Measurements from ENCODE around the gene WRAP73.

Gene WRAP73, protein sequence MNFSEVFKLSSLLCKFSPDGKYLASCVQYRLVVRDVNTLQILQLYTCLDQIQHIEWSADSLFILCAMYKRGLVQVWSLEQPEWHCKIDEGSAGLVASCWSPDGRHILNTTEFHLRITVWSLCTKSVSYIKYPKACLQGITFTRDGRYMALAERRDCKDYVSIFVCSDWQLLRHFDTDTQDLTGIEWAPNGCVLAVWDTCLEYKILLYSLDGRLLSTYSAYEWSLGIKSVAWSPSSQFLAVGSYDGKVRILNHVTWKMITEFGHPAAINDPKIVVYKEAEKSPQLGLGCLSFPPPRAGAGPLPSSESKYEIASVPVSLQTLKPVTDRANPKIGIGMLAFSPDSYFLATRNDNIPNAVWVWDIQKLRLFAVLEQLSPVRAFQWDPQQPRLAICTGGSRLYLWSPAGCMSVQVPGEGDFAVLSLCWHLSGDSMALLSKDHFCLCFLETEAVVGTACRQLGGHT

GRCh38 chr1:3649342-3650247, at the start of gene WRAP73:
Gene WRAP73 (minus strand): TSS chr1:3650103. CDS start chr1:3649999, 104 bp downstream.
- peak; percentile 88 for DNase-seq

DNA sequence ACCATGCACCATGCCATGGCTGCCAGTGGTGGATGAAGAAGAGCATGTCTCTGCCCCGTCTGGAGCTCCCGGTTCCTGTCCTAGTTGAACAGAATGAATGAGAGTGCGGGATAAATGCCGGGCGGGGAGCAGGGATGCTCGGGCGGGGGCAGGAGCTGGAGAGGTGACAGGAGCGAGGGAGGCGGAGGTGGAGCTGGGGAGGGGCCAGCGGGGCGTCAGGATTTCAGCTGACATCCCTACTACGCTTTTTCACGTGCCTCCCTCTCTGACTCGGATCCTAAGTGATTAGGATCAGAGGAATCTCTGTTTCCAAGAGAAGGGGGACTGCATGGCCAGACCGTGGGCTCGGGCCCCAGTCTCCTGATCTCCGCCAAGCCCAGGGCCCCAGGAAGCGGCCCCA, 49.7 kb upstream of the WRAP73 start:
- DNase-seq = no peak

DNA sequence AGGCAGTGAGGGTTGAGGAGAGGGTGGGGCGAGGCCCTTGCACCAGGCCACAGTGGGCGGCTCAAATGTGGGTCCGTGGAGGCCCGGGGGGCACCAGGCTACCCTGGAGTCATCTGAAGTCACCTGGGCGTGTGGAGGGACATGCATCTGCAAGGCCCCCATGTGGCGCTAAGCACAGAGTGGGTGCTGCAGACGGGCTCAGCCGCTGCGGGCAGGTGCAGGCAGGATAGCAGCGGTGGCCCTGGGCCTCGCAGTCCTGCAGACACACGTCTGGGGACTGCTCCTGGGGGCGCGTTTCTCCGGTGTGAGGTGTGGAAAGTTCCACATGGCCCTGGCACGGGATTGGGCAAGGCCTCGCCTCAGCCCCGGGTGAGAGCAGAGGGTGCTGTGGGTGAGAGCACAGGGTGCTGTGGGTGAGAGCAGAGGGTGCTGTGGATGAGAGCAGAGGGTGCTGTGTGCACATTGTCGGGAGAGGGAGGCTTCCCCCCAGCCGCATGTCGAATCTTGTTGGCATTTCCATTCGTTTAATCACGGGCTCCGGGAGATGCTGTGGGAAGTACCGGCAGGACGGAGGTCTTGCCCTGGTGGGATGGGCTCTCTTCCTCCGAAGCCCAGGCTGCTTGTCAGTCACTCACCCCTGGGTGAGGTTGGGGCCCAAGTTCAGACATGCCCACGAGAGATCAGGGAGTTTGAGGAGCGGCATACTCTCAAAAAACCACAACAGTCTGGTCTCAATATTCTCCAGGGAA, 48.9 kb upstream of the WRAP73 start:
- DNase-seq = no peak

GRCh38 chr1:3697810-3698209, 47.9 kb upstream of the WRAP73 start:
- DNase-seq = no peak

GRCh38 chr1:3697104-3697503, 47.2 kb upstream of the WRAP73 start:
- no peak for DNase-seq

- no peak for DNase-seq
Measured at GRCh38 chr1:3696689-3697088, 46.8 kb upstream of the WRAP73 start.

DNA sequence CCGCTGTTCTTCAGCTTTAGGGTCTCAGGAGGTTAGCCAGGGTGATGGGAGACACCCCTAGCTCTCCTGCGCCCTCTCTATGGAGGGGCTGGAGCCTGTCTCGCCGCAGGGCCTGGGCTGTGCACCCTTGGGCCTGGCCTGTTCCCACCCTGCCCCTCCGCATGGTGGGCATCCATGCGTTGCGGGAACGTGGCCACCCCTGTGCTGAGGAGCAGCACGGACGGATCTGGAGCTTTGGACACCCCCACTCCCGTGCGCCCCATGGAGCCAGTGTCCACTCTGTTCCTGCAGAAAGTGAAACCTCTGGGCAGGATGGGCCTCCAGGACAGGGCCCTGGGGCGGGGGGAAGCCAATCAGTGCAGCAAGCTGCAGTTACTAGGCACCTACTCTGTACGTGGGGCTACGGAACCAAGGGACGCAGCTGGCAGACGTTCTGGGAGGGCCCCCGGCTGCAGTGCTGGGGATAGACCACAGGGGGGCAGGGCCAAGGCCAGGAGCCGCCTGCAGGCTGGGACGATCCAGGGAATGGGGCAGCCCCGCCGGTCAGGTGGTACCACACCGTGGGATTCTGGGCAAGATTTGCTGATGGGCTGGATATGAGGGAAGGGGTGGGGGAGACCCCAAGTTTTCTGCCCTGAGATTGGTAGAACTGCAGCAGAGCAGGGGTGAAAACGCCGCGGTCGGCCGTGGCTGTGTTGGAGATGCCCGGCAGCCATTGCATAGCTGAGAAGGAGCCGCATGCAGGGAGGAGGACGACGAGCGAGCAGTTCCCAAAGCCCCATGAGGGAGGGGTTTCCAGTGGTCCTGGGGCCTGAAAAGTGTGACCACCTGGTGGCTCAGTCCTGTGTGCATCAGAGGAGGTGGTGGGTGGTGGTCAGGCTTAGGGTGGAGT, 45.7 kb upstream of the WRAP73 start:
- DNase-seq = peak; percentile 41

GRCh38 chr1:3693321-3693720, 43.4 kb upstream of the WRAP73 start:
- no peak for DNase-seq

DNA sequence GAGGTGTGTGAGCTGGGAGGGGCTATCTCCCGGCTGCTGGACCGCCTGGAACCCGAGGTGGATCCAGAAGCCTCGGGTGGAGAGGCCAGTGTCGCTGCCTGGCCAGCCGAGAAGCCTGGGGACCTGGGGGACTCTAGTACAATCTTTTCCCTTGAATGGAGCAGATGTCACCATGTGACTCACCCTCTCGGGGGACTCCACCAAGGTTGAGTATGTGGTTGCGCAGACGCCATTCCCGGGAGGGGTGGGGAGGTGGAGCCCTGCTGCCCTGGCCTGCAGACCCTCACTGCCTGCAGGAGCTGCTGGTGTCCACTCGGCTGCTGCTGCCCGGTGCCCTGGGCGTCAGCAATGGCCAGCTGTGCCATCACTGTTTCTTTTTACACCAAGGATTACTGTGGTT, 42.7 kb upstream of the WRAP73 start:
- no peak for DNase-seq

DNA sequence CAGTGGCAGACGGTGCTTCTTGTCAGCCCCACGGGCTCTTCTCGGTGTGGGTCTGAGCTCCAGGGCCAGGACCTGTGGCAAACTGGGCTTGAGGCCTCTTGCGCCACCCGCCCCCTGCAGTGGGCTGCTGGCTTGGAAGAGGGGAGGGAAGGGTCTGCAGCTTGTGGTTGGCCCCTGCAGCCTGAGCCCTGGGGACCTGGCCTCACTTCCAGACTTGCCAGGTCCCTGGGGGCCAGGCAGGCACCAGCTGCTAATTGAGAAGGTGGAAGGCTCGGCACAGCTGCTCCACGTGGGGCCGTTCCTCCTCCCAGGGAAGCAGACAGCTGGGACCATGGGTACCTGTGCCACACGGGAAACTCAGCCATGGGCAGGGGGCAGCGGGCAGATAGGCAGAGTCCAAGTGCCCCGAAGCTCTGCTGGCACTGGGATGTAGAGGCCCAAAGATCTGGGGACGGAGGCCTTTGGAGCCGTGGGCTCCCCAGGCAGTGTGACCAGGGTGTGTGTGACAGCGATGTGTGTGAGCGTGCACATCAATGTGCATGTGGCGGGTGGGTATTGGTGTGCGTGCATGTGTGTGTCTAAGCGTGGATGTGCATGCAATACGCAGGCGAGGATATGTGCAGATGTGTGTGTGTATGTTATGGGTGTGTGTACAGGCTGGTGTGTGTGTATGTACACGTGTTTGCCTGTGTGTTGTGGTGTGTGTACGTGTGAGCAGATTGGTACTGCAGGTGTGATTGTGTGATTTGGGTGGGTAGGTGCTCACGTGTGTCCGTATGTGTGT, 41.7 kb upstream of the WRAP73 start:
- no peak for DNase-seq

DNA sequence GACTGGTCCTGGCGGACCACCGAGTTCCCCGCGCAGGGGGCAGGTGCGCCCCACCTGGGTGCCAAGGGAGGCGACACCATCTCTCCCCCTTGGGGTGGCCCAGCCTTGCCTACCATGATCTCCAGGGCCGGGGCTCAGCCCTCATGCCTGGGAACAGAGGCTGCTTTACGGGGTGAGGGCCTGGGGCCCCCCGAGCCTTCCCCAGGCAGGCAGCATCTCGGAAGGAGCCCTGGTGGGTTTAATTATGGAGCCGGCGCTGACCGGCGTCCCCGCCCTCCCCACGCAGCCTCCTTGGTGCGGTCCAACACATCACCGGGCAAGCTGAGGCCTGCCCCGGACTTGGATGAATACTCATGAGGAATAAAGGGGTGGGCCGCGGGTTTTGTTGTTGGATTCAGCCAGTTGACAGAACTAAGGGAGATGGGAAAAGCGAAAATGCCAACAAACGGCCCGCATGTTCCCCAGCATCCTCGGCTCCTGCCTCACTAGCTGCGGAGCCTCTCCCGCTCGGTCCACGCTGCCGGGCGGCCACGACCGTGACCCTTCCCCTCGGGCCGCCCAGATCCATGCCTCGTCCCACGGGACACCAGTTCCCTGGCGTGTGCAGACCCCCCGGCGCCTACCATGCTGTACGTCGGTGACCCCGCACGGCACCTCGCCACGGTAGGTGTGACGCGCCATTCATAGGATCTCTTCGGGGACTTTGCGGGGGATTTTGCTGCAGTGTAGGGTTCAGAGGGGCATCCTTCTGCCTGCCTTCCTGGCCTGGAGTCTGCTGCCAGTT, 40.6 kb upstream of the WRAP73 start:
- no peak for DNase-seq

DNA sequence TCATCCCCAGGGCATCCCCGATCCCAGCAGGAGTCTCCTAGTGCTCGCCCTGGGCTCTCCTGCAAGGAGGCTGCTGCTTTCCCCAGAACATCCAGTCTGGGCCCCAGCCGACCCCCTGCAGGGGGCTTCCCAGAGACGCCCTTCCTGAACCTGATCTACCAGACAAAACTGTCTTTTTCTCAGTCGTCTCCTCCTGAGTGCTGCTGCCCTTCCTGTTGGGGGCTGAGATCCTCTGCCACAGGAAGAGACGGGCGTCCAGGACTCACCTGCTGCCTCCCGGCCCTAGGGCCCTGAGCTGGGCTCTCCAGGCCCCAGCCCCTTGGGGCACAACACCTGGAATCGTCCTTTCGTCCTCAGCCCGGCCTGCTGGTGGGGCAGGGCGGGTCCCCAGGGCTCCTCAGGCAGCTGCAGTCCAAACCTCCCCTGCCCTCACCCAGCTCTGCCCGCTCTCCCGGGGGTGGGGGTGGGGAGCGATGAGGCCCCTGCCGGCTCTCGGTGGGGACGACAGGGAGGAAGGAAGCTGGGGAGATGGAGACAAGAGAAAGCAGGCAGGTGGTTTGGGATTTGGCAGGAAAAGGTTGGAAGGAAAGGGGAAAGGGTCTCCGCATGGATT, 39.3 kb upstream of the WRAP73 start:
- DNase-seq = no peak

GRCh38 chr1:3688356-3689137, 38.6 kb upstream of the WRAP73 start:
- no peak for DNase-seq

DNA sequence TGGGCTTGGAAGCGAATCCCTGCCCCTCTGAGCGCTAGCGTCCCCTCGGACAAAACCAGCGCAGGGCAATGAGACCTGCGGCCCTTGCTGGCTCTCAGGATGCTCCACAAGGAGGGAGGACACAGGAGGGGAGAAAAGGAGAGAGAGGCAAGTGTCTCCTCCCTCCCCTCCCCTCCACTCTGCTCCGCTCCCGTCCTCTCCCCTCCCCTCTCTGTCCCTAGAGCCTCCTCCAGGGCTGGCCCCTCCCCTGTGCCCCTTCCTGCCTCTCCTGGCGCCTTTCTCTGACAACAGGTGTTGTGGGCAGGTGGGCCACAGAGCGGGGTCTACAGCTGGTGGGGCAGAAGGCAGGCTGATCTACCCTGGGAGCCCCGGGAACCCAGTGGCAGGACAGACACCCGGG, 37.6 kb upstream of the WRAP73 start:
- no peak for DNase-seq

GRCh38 chr1:3685906-3686305, 36.0 kb upstream of the WRAP73 start:
- no peak for DNase-seq

DNA sequence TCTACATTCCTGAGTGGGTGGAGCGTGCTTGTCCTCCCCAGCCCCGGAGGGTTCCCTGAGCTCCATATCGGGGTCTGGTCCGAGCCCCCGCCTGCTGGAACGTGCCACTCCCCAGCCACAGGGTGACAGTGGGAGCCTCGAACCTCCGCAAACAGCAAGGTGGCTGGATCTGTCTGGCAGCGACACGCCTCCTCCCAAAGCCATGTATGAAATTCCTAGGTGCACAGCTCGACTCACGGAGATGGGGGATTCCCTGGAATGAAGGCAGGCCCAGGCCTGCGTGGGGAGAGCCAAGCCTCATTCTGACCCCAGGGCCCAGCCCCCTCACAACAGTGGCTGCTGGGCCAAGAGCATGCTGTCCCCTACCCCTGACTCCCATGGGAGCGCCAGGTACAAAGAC, 35.3 kb upstream of the WRAP73 start:
- no peak for DNase-seq

GRCh38 chr1:3683992-3684391, 34.1 kb upstream of the WRAP73 start:
- no peak for DNase-seq

DNA sequence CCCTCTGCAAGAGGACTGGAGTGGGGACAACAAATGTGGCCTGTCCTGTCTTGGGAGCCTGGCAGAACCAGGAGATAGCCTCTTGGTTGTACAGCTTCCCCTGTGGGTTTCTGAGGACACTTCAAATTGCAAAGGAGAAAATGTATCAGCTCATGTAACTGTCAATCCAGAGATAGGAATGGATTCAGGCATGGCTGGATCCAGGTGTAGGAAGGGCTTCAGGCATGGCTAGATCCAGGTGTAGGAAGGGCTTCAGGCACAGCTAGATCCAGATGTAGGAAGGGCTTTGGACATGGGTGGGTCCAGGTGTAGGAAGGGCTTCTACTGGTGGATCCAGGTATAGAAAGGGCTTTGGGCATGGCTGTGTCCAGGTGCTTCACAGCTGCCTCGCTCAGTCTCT, 33.3 kb upstream of the WRAP73 start:
- DNase-seq = no peak
